Stimulated activated CD4-positive, alpha-beta T cell treated with anti-CD3 and anti-CD28 coated beads, Interleukin-4, amount 100 ng/mL, for 1 hour (primary cell): ENCODE measurements around the gene SPOCK1.

Source experiments
- DNase-seq: peaks from one replicate; pipeline ENCODE4 v3.0.0-alpha.2; 2020

SPOCK1 gene

DNA sequence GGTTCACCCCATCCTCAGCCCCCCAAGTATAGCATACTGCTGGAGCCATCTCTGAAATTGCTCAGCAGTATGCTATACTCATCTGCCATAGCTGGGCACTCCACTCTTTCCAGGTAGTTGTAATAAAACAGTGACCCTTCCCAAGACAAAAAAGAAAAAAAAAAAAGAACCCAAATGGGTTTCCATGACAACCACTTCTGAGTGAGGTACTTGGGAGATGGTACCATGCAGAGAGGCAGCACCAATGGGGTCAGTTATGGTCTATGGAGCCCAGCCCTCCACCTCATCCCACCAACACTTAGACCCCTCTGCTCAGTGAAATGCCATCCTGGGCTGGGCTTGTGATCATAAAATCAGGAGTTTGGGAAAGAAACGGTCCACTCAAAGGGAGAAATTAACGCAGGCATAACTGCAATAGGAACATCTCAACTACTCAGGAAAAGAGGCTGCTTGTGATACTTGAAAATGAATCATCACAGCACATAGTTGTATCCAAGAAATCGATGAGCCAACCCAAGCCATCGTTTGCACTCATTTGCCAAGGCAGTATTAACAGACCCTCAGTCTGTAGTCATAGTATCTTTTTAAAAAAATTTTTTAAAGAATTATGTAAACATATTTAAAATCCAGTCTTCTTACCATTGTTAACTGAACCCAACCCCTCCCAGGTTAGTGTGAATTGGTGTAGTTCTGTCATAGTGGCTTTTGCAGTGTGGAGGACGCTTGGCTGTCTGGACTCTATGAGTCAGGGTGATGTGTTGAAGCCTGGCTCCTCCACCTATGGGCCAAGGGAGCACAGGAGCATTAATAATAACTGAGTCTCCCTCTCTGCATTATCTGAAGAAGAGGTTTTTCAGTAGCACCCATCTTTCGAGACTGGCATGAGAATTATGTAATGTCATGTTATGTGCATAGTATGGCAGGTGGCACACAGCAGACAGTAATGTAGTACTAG, 402.7 kb downstream of the SPOCK1 start:
- no peak for DNase-seq

DNA sequence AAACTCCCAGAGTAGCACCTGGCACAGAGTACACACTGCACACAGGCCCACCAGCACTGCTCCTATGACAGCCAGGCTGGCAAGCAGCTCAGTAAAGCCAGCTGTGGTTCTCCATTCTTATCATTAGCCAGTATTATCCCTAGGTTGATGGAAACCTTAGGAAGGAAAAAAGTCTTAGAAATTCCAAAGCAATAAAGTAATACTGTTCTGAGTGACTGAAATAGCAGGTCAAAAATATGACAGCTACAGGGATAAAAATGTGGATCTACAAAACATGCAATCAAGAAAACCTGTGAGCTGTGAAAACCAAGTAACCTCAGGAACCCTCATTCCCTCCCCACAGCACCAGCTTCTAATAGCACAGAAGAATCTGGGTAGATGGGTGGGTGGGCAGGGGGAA, 403.5 kb downstream of the SPOCK1 start:
- DNase-seq: no peak

DNA sequence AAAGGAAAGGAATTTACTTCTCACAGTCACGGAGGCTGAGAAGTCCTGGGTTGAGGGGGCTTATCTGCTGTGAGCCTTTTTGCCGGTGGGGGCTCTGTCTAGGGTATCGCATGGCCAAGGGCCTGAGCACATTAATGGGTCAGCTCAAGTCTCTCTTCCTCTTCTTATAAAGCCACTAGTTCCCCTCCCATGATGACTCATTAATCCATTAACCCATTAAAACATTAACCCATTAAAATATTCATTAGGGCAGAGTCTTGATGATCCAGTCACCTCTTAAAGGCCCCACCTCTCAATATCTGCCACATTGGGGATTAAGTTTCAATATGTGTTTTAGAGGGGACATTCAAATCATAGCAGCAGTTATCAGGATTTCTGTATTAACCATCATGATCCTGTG, 406.3 kb downstream of the SPOCK1 start:
- no peak for DNase-seq

DNA sequence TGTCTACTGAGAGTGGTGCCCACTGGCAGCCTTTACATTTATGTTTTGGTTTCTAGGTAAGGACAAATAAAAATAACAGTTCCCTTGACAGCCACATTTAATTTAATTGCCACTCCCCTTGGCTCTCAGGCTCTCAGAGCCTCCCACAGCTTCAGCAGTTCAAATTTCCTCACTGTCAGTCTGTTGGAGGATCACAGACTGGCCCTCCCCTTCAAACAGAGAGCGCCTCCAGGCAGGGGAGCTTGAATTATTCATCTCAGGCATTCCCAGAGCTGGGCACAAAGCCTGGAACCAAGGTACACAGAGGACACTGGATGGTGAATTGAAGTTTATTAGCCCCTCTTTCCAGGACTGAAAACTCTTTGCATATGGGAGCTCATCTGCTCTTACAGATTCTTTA, 407.7 kb downstream of the SPOCK1 start:
- DNase-seq: no peak

DNA sequence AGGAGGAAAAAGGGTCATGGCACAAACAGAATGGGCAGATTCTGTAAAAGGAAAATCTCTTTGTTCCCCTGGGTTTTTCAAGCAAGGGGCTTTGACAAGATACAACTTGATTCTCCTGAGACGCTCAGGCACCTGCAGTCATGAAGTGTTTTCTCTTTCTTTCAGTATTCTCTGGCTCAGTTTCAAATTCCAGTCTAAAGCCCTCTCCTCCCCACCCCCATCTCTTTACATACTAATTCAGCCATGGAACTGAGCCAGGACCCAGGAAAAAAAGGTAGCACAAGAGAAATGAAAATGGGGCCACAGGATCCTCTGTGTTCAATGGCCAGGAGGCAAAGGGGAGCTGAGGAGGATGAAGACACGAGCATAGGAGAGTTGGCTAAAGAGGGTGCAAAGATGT, 408.4 kb downstream of the SPOCK1 start:
- no peak for DNase-seq

DNA sequence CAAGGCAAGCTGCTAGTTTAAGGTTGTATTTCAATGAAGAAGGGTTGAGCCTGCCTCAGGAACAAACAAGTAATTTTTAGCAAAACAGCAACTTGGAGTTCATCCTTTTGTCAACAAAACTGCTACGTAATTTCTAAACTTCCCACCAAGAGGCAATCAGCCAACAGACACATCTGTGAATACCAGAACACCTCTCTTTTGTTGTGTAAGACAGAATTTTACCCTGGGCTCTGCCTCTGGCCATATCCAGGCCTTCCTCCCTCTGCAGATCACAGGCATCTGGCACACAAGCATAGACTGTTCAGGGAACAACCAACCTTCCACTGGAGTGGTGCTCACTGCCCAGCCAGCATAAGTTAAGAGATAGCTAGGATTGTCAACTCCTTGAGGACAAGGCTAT, 409.0 kb downstream of the SPOCK1 start:
- no peak for DNase-seq

DNA sequence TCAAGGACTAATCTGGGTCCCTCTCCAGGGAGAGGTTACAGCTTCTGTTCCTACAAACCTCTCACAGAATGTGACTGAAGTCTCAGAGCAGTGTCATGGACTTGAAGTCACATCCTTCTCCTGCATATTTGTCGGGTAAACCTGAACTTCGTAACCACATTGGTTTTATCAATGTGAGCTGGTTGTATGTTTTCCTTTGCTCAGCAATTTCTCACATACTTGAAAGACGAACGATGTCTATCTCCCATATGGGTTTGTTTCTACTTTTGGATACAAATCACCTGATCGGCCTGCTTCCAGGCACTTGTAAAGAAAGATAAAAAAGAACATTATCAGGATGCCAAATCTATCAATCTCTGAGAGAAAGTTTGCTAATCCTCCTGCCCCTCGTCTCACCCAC, 411.0 kb downstream of the SPOCK1 start:
- DNase-seq: no peak

DNA sequence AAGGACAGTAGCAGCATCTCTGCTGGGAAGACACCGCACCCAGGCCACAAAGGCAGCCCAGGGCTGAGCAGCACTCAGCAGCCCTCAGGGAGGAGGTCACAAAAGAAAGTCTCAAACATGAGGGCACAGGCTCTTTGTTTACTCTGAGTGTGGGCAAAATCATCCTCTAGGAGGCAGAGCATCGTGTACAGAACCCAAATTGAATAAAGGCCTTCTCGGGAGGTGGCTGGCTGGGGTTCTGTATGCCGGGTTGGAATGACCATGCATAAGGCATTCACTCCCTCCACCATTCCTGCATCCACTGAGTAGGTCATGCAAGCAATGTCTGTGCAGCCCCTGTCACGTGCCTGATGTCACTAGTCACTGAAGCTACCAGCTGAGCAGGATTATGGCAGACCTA, 412.8 kb downstream of the SPOCK1 start:
- DNase-seq: no peak

DNA sequence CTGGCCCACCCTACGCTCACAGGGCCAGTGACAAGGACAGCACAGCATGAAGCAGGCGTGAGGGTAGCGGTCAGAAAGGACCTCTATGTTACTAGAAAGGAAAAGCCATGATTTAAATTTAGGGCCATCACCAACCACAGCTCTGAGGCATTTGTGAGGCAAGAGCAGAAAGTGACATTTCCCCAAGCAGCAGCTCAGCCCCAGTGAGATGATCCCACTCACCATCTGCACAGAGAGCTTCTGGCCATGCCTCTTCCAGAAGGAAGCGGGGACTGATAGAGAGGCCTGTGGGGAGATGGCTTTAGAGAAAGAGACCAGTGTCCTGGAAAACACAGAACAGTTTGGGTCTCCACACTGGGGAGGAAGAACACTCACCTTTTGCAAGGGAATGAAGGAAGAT, 413.9 kb downstream of the SPOCK1 start:
- DNase-seq: no peak

DNA sequence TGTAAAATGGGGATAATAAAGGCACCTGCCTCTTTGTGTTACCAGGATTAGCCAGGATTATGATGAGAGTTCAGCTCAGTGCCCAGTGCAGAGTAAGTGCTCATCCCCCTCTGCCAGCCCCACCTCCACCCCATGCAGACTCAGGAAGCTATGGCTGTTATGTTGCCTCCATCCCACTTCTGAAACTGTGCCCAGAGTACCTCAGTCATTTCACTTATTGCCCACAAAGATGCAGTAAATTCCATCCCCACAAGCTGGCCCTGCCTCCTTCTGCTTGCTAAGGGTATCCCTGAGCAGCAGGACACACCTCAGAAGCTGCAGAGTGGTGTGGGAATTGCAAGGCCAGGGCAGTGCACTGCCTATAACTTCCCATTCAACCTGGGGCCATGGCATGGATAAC, 415.1 kb downstream of the SPOCK1 start:
- DNase-seq: no peak

DNA sequence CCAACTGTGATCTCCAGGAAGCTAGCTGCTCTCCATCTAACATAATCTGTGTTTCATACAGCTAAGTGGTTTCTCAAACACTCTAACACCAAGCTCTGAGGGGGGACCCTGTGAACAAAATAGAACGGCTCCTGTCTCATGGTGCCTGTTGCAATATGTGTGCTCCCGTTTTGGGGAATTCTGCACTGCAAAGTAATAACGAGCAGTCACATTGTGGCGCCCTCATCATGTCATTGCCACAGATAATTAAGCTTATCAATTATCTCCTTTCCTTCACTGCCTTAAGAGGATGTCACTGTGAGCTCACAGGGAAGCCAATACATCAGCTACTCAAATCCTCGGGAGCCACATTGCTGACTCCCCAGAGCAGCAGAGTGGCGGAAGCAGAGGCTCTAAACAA, 416.2 kb downstream of the SPOCK1 start:
- no peak for DNase-seq

DNA sequence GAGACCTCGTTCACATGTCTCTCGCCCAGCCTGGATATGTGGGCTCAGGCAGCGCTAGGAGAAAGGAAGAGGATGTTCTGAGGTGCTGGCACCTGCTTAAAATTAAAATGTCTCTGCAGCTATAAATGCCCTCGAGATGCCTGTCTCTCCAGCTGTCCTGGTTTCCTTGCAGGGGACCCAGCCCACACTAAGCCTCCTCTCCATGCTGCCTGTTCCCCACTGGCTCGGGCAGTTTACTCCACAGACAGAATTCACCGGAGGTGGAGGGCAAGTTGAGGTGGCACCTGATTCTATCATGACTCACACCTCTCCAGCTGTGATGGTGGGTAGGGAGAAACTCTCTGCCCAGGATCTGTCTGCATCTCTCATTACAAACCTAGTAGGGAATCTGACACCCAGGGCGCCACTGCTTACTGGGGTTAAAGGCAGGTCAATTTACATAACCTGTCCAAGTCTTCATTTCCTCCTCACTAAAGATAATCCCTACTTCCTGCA, 420.9 kb downstream of the SPOCK1 start:
- DNase-seq: no peak

DNA sequence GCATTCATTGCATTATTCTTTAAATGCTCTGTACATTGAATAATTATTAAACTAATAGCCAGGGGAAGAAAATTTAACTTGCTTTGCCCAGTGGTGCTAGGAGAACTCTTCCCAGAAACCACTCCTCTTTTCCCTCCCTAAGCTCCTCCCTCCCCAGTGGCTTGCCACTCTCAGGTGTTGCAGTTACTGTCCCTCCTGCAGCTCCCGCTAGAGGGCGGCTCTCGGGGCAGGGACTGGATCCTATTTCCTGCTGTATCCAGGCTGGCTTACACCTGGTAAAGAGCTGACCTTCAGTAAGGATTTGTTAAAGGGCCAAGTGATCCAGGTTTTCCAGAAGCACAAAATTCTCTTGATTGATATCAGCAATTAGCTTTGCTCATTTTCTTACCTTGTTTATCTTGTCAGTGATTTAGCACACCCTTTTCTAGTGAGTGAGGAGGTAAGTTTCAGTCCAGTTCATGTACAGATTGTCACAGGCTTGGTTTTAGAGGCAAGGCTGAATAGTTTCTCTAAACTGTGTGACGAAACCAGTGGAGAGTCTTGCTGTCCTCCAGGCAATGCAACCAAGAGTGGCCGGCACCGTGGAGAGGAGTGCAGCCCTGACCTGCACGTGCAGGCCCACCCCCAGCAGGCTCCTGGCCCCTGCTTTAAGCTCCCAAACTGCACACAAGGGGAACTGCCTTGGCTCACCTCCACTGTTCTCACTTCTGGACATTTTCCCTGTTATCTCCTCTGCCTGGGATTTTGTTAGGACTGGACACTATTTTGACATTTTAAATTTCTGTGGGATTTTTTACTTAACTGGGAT, 423.8 kb downstream of the SPOCK1 start:
- no peak for DNase-seq

DNA sequence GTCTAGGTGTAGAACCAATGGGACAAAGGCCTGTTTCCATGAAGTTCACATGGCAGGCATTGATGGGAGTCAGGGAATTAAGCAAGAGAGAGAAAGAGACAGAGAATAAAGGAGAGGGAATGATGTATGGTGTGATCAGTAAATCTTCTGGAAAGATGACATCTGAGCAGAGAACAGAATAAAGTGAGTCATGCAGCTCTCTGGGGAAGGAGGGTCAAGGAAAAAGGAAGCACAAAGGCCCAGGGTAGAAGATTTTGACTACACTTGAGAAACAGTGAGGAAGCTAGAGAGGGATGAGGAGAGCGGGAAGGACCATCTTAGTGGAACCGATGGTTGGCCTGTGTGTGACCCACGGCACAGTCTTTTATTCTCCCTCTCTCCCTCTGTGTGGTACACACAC, 425.9 kb downstream of the SPOCK1 start:
- no peak for DNase-seq

DNA sequence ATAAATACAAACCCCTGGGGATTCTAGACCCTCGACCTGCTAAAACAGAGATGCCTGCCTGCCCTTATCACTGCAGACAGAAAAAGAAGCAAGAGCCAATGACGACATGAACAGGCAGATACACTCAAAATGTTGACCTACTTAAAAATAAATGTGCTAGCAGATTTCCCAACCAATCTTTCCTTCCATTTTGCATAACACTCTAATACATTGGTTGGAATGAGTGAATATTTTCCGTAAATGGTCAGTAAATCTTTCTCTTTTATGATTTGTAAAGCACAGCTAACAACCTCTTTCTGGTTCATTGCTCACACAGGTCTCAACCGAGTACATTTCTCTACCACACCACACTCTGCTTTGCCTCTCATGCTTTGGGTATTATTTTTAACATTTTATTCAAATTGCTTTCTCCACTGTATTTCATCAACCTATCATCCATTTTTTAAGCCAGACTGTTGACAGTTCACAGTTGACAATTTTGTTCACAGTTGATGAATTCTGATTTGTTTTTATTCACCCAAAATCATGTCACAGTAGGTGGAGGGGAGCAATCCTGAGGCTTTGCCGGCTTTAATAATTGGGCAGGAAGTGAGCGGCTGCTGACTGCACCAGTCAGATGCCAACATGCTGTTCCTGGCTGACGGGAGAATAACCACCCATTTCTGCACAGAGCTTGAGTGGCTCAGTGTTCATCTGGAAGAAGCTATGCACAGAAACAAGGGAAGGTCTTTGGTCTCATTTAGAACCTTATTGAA, 426.6 kb downstream of the SPOCK1 start:
- no peak for DNase-seq

DNA sequence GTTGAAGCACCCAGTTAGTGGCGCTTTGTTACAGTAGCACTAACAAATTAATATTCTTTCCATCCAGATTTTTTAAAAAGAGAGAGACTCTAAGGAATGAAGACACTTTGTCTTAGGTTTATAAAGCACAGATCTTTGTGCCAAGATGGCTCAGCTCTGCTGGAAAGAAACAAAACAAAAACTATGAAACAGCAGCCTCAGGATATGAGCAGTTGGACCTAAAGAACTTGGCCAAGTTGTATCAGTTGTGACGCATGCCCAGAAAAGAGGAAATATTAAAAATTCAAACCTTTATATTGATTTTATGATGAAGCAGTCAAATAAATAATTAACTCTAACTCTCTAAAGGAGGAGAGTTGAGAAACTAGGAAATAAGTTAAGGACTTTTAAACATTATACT, 427.2 kb downstream of the SPOCK1 start:
- DNase-seq: no peak

DNA sequence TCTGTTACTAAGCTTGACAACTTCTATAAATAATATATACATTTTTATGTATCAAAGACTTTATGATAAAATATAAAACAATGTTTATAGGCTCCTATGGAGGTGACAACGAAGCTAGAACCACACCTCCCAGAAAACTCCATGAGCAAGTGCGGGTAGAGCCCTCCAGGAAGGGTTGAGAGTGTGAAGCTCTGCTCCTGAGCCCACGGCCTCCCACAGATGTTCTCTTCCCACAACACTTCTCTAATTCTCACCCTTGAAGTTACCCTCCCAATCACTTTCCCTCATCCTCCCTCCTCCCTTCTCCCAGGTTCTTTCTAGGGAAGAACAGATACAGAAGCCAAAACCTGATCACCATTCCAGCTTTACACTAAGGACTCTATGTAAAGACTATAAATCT, 427.6 kb downstream of the SPOCK1 start:
- DNase-seq: no peak

DNA sequence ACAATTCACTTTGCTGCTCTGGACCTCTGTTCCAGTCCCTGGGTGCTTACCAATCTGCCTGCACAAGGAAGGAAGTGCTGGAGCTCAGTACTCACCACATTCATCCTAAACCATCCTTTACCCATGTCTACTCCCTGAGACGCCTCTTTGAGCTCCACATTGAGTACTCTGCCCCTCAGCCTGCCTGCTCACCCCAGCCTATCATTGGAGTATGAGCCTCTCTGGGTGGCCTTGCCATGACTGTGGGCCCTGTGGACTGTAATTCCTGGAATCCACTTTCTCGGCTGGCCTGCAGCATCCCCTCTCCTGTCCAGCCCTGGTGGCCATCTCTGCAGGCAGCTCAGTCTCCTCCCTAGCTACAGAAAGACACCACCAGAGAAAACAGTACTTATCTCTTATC, 428.6 kb downstream of the SPOCK1 start:
- no peak for DNase-seq

DNA sequence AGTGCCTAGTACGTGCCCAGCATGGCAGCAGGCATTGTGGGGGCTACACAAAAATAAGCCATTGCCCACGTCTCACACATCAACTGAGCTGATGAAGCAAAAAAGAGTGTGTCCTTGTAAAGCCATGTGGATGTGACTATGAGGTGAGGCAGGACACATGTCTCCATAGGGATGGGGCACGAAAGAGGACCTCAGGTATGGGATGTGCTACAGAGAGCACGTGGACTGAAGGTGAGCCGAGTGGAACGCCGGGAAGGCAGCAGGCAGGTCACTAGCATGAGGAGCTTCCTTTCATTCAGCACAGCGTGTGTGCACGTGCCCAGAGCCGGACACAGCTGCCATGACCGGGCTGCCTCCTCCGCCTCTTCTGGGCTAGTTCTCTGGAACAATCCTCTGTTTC, 429.8 kb downstream of the SPOCK1 start:
- DNase-seq: no peak

DNA sequence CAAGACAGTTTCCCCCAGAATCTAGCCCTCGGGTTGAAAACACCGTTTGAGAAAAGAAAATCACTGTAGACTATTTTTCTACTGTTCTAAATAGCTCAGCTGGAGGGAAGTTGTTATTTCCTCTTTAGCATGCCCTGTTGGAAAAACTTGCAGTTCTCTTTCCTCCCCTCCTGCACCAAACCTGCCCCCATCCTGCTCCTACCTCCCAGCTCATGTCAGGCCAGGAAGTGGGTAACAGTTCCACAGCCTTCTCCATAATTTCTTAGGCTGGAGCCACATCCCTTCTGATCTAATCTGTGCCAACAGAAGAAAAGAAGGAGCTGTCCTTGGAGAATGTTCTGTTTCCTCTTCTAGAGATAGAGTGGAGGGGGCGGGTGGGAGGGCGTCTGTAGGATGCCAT, 437.7 kb downstream of the SPOCK1 start:
- no peak for DNase-seq

DNA sequence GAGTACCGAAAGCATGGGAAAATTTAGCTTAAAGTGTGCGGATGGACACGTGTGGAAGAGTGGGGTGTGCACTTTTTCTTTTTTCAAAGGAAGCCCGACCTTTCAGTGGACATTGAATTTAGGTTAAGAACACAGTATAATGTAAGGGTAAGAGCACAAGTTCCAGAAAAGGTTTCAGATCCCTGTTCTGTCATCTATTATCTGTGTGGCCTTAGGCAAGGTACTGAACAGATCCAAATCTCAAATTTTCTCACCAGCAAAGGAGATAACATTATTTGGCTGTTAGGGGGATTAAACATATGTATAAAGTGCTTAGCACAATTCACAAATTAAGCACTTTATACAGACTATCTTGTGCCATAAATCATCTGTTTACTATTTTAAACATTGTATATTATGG, 441.0 kb downstream of the SPOCK1 start:
- no peak for DNase-seq

DNA sequence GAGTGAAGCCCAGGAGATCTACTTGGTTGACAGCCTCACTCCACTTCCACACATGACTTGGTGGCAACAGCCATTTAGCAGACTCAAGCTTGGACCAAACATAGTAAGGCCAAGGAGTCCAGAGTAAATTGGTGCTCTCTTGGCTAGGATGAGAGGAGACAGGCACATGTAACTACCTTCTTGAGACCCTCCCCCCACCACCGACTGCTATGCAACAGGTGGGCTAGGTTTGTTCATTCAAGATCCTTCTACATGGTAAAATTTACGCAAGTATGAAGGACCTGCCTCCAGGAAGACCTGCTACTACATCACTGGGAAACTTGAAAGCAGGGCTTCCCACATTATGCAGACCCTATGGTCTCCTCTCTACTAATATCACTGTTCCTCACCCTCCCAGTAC, 442.4 kb downstream of the SPOCK1 start:
- no peak for DNase-seq

DNA sequence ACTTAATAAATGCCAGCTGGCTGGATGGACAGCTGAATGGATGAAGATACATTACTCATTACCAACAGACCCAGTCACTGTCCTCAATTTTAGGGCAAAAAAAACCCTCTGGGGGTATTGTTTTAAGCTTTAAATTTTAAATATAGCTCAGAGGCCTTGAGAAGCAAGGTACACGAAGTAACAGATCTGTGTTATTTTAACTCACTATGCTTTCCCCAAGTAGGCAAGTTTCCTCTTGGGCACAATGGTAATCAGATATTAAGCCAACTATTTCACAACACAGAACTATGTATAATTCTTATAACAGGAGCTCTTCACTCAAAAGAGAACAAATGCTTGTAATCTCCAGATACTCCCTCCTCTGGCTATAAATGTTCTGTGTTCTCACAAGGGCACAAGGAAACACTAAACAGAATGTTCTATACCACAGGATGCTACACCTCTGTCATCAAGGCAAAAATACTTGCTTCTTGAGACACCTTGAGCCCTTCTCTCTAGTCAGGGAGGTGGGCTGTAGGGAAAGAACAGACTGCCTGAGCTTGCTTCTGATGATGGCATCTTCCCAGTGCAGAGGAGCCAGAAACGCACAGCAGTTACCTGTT, 443.8 kb downstream of the SPOCK1 start:
- no peak for DNase-seq
